Activated gamma-delta T cell treated with Interleukin-2 at 50 U/mL for 16 hours (primary cell): ENCODE measurements around the gene CDH2.

Source experiments
- DNase-seq: peaks from one replicate; pipeline ENCODE4 v3.0.0-alpha.2; 2020

CDH2 gene

GRCh38 chr18:28176948-28177827 lies at the start of gene CDH2:
CDH2 (minus strand) TSS chr18:28177130; CDS start chr18:28177022, 108 bp downstream.
- DNase-seq, result peak; percentile 8

GRCh38 chr18:28212060-28212459 lies 35.1 kb upstream of the CDH2 start:
- DNase-seq, result no peak

DNA sequence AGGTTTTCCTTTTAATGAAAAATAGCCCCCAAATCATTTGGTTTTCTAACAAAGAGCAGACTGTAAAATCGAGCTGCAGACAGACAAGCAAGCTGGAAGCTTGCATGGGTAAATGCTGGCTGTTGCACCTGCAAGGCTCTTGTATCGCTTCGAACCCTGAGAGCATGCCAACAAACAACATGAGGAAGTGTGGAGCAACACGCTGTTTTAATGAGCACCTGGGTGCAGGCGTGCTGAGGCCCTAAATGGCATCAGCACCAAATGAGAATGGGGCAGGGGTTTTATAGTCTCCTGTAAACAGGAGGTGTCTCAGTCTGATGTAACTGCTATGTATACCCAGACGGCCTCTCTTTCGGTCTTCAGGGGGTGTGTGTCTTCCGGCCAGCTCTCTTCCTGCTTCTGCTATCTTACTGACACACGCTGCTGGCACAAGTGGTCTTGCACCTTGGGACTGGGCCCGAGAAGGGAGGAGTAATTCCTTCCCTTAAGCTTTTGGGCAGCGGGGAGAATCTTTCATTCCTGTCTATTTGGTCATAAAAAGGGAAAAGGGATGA lies 31.9 kb upstream of the CDH2 start:
- DNase-seq, result no peak

DNA sequence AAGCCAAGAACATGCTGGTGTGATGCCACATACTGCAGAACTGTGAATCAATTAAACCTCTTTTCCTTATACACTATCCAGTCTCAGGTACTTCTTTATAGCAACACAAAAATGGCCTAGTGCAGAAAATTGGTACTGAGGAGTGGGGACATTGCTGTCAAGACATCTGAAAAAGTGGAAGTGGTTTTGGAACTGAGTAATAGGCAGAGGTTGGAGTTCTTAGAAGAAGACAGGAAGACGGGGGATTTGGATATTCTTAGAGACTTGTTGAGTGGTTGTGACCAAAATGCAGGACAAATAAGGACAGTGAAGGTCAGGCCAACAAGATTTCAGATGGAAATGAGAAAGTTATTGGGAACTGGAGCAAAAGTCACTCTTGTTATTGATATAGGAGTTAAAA lies 31.3 kb upstream of the CDH2 start:
- DNase-seq, result no peak

GRCh38 chr18:28204154-28204553 lies 27.2 kb upstream of the CDH2 start:
- DNase-seq, result no peak

DNA sequence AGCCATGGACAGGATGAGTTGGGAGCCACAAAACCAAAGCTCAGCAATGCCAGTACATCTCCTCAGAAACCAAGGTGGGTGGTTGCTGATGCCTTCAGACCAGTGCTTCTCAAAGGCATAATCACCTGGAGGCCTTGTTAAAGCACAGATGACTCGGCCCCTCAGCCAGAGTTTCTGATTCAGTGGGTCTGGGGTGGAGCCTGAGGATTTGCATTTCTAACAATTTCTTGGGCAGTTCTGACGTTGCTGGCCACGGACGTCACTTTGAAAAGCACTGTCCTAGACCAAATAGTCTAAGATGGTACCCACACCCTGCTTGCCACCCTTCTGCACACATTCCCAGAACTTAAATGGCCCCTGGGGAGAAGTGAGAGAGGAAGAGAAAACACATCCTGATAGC lies 24.1 kb upstream of the CDH2 start:
- no peak for DNase-seq

GRCh38 chr18:28198620-28199019 lies 21.7 kb upstream of the CDH2 start:
- no peak for DNase-seq

DNA sequence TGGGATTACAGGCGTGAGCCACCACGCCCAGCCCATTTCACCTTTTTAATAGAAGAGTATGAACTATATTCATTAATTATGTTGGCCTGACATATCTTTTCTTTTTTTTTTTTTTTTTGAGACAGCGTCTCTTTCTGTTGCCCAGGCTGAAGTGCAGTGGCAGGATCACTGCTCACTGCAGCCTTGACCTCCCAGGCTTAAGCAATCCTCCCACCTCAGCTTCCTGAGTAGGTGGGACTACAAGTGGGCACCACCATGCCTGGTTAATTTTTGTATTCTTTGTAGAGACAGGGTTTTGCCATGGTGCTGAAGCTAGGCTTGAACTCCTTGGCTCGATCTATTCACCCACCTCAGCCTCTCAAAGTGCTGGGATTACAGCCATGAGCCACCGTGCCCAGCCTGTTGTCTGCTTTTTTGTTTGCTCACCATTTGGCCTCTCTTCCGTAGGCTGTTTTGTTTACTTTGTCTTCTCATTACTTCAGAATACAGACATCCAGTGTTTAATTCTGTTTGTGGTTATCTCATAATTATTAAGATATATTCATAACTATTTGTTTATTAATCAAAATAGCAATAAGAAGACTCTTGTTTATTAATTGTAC lies 16.3 kb upstream of the CDH2 start:
- DNase-seq, result no peak

DNA sequence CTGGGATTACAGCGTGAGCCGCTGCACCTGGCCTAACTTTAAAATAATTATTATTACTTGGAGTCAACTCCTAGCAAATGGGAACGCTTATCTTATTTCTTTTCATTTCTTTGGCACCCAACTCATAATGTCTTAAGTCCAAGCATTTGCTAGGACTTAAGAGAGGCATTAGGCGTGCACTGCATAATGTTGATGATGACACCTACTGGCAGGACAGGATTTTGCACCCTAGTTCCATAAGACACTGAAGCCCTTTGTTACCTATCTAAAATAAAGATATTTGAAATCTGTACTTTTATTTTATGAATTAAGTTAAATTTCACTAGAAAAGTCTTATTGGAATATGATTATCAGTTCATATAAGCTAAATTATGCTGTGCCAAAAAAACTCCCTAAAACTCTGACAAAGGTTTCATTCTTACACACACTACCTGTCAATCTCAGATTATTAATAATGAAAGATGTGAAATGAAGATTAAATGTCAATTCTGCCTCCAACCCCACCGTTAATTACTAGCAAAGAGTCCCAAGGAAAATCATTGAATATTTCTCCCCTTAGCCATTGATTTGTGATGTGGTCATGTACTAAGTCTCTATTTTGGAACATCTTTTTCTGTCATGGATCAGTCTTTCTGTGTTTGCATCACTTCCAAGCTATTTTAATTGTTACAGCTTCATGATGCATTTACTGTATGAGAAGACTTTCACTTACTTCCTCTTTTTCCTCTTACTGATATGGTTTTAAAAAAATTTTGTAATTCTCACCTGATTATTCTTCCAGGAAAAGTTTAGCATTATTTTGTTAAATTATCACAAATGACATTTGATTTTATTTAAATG lies 12.7 kb upstream of the CDH2 start:
- peak; percentile 11 for DNase-seq

GRCh38 chr18:28185121-28185520 lies 8.2 kb upstream of the CDH2 start:
- no peak for DNase-seq

- no peak for DNase-seq
Observed at GRCh38 chr18:28183418-28184078, 6.6 kb upstream of the CDH2 start.

GRCh38 chr18:28181616-28182015 lies 4.7 kb upstream of the CDH2 start:
- DNase-seq, result no peak

GRCh38 chr18:28178720-28179119 lies 1.8 kb upstream of the CDH2 start:
- no peak for DNase-seq

DNA sequence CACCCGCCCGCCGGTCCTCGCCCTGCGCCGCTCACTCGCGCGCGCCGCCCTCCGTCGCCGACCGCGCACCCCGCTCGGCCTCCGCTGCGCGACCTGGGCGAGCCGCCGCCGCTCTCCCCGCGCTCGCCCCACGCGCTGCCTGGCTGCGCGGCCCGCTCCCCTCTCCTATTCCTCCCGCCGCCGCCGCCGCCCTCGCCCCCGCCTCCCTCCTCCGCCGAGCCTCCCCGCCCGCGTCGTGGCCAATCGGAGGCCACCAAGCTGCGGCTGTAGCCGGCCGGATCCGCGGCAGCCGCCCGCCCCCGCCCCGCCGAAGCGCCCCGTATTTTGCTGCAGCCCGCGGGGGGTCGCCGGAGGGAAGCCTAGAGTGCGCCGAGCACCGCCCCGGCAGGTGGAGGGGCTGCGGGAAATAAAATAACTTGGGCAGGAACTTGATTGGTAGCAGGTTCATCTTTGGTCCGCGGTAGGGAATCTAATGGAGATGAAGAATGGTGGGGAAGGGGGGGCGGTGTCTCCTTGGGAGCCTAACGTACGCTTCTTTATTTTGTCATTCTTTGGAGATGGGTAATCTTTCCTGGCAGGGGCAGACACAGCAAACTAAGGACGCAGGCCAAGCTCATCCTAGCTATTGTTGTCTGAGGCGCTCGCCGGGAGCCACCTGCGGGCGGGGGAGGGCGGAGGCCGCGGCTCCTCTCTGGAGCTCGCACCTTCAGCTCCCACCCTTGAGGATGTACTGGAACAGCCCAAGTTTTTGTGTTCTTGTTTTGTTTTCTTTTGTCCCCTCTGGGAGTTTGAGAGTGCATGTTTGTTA lies 1.1 kb upstream of the CDH2 start:
- peak; percentile 17 for DNase-seq

- DNase-seq, result no peak
Observed at GRCh38 chr18:28176698-28176947, 307 bp downstream of the CDH2 start.

GRCh38 chr18:28175930-28176697 lies 816 bp downstream of the CDH2 start:
- no peak for DNase-seq

DNA sequence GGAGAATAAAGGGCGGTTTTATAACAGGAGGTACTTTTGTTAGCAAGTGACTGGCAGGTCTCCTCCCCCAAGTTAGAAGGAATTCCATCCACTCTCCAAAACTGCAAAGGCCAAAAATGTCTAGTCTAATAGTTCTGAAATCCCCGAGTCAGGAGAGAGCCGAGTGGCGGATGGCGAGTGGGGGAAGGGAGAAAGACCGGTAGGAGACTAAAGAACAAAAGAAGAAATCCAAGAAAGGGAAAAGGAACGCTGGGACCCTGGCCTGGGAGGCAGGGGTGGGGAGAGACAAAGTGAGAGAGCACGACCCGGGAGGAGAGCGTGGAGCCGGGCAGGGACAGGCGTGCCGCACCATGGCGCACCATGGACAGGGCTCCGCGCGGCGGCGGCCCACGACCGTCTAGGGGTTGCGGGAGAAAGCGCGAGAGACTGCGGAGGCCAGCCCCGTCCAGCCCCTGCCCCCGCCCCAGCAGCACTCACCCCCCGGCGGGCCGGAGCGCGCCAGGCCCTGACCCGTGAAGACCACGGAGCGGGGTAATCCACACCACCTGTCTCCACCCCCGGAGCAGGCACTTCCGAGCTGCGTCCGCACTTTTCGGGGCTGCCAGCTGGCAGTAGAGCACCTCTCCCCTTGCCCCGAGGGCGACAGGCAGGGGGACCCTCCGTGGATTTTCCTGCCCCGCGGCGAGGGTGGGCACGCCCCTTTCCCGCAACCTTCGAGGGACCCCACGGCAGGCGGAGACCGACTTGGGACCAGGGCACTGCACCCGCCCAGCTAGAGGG lies 1.6 kb downstream of the CDH2 start:
- peak; percentile 4 for DNase-seq

DNA sequence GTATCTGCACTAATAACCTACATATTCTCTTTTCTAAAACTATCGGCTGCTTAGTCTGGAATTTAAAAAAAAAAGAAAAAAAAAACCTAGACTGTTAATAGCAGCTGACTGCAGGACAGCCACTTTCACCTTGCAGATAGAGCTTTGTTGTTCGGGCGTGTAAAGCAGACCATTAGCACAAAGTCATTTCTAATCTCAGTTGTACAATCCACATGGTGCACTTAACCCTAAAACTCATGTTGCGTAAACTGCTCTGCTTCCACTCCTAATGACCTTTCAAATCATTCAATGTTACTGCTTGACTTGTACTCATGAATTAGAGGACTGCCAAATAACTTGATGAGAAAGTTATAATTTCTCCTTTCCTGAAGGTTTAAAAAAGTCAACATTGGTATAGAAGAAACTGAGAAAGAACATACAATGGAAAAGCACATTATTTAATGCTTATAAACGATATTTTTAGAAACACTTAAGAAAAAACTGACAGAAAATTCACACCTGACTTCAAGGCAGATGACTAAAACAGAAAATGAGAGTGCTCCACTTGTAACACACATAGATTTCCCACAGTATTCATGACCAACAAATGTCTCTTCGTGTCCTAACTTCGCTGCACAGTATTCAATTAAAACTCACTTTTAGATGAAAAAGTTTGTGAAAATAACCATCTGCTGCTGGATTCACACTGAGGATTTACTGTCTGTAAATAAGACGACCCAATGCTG lies 2.6 kb downstream of the CDH2 start:
- no peak for DNase-seq

DNA sequence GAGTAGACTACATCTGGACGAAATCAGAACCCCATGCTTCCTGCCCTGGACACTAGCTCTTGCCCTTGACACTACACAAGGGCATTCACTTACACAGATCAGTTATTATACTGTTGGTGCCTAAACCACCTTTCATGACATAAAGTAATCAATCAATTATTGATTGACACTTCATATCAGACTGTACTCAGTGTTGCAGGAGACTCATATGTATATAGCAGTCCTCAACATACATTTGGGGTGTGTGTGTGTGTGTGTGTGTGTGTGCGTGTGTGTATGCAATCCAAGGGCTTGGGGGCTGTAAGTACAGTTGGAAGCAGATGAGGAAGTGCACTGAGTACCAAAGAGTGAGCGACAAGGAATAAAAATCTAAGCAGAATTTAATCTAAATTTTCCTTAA lies 5.1 kb downstream of the CDH2 start:
- no peak for DNase-seq

DNA sequence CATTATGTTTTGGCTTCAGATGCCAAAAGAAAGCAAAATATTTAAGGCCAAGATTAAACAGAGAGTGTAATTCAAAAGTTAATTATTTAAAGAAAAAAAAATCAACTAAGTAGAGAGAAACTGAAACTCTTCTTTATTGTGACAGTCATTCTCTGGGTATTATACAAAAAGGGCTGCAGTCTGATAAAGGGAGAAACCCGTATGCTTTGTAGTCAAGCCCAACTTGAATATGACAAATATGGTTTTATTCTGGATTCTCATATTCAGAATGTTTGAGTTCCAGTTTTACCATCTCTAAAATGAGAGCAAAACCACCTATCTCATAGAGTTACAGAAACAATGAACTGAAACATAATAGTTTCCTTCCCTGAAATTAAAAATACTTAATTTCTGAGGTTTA lies 8.2 kb downstream of the CDH2 start:
- DNase-seq, result no peak
